H9 (cell line): ENCODE data around the gene POMT2. TPM values are rescaled to one million over a fixed set of nuclear protein-coding genes. Genes with fewer than 3 reads are reported as not detected.

ENCODE experiments used
- DNase-seq: peaks from one replicate; pipeline ENCODE4 v3.0.0-alpha.2; 2017
- H2AFZ ChIP-seq: one replicate; pipeline ENCODE4 v1.6.1; 2013; ENCODE audit warnings: mild to moderate bottlenecking, low read length, control low read depth, moderate library complexity
- H2AK5ac ChIP-seq: 2 replicates; pipeline ENCODE4 v1.6.1; 2013; ENCODE audit warnings: low read length, control low read depth, mixed read lengths; ENCODE audit not compliant: insufficient read length
- H2BK120ac ChIP-seq: one replicate; pipeline ENCODE4 v1.6.1; 2013; ENCODE audit warnings: low read depth, mild to moderate bottlenecking, low read length, control low read depth, inconsistent platforms; ENCODE audit not compliant: poor library complexity, severe bottlenecking
- H2BK12ac ChIP-seq: 2 replicates; pipeline ENCODE4 v1.6.1; 2013; ENCODE audit warnings: low read length, control low read depth, mixed read lengths, low read depth; ENCODE audit not compliant: insufficient read length
- H2BK15ac ChIP-seq: 2 replicates; pipeline ENCODE4 v1.6.1; 2013; ENCODE audit warnings: low read depth, low read length, control low read depth
- H2BK20ac ChIP-seq: one replicate; pipeline ENCODE4 v1.6.1; 2013; ENCODE audit warnings: low read depth, mild to moderate bottlenecking, low read length, control low read depth, inconsistent platforms; ENCODE audit not compliant: poor library complexity, severe bottlenecking
- H2BK5ac ChIP-seq: 2 replicates; pipeline ENCODE4 v1.6.1; 2013; ENCODE audit warnings: low read length, control low read depth, mixed read lengths; ENCODE audit not compliant: insufficient read length
- H3K14ac ChIP-seq: 2 replicates; pipeline ENCODE4 v1.6.1; 2013; ENCODE audit warnings: low read length, control low read depth; ENCODE audit not compliant: insufficient read depth
- H3K18ac ChIP-seq: 2 replicates; pipeline ENCODE4 v1.6.1; 2013; ENCODE audit warnings: low read depth, mild to moderate bottlenecking, mixed read lengths, low read length, control low read depth; ENCODE audit not compliant: insufficient read length
- H3K23ac ChIP-seq: 2 replicates; pipeline ENCODE4 v1.6.1; 2013; ENCODE audit warnings: low read length, control low read depth, mixed read lengths, low read depth; ENCODE audit not compliant: insufficient read length
- H3K23me2 ChIP-seq: 2 replicates; pipeline ENCODE4 v1.6.1; 2013; ENCODE audit warnings: low read depth, mild to moderate bottlenecking, mixed read lengths, low read length, control low read depth; ENCODE audit not compliant: insufficient read length, poor library complexity, severe bottlenecking
- H3K27ac ChIP-seq: 2 replicates; pipeline ENCODE4 v1.5.1; 2013; ENCODE audit warnings: low read length, control low read depth, mixed read lengths, low read depth; ENCODE audit not compliant: insufficient read length
- H3K27me3 ChIP-seq: 2 replicates; pipeline ENCODE4 v1.6.1; 2013; ENCODE audit warnings: low read length, control low read depth, inconsistent platforms; ENCODE audit not compliant: insufficient read depth
- H3K4ac ChIP-seq: 2 replicates; pipeline ENCODE4 v1.6.1; 2013; ENCODE audit warnings: low read depth, mild to moderate bottlenecking, control low read depth, inconsistent platforms, low read length, moderate library complexity
- H3K4me1 ChIP-seq: 2 replicates; pipeline ENCODE4 v1.6.1; 2013; ENCODE audit warnings: low read length, control low read depth, inconsistent platforms; ENCODE audit not compliant: insufficient read depth
- H3K4me2 ChIP-seq: 2 replicates; pipeline ENCODE4 v1.6.1; 2013; ENCODE audit warnings: low read length, control low read depth, mixed read lengths; ENCODE audit not compliant: insufficient read length, insufficient read depth
- H3K56ac ChIP-seq: 2 replicates; pipeline ENCODE4 v1.6.1; 2013; ENCODE audit warnings: low read depth, mild to moderate bottlenecking, mixed read lengths, low read length, control low read depth; ENCODE audit not compliant: insufficient read length
- H3K79me1 ChIP-seq: 2 replicates; pipeline ENCODE4 v1.6.1; 2013; ENCODE audit warnings: low read depth, mild to moderate bottlenecking, moderate library complexity, low read length, control low read depth, inconsistent platforms; ENCODE audit not compliant: insufficient read depth, poor library complexity, severe bottlenecking
- H3K79me2 ChIP-seq: 2 replicates; pipeline ENCODE4 v1.6.1; 2013; ENCODE audit warnings: low read length, control low read depth, inconsistent platforms; ENCODE audit not compliant: insufficient read depth
- H3K9ac ChIP-seq: 2 replicates; pipeline ENCODE4 v1.6.1; 2013; ENCODE audit warnings: low read length, control low read depth, mixed read lengths; ENCODE audit not compliant: insufficient read length; ENCODE audit errors: extremely low read depth
- H3K9me3 ChIP-seq: one replicate; pipeline ENCODE4 v1.6.1; 2013; ENCODE audit warnings: low read depth, low read length, inconsistent platforms; ENCODE audit not compliant: control insufficient read depth
- H3T11ph ChIP-seq: one replicate; pipeline ENCODE4 v1.6.1; 2013; ENCODE audit warnings: mild to moderate bottlenecking, low read length, control low read depth, inconsistent platforms
- H4K20me1 ChIP-seq: one replicate; pipeline ENCODE4 v1.6.1; 2013; ENCODE audit not compliant: control insufficient read depth, insufficient read length, insufficient read depth
- H4K5ac ChIP-seq: 2 replicates; pipeline ENCODE4 v1.6.1; 2013; ENCODE audit warnings: low read depth, mild to moderate bottlenecking, mixed read lengths, low read length, control low read depth; ENCODE audit not compliant: insufficient read length
- H4K8ac ChIP-seq: replicated peaks from 2 replicates; pipeline ENCODE4 v1.6.1; 2013; ENCODE audit warnings: low read length, control low read depth, mixed read lengths, low read depth; ENCODE audit not compliant: insufficient read length
- H4K91ac ChIP-seq: 2 replicates; pipeline ENCODE4 v1.6.1; 2013; ENCODE audit warnings: low read depth, mild to moderate bottlenecking, moderate library complexity, mixed read lengths, low read length, control low read depth; ENCODE audit not compliant: insufficient read length
- H3K27ac Mint-ChIP-seq, 3 experiments: 2 replicates in 2 of 3; 3 replicates in 1 of 3; pipeline ENCODE4 v1.8.0; 2020 to 2021; ENCODE audit warnings: mixed read lengths in 3 of 3, mild to moderate bottlenecking in 1 of 3, moderate library complexity in 1 of 3
- H3K27me3 Mint-ChIP-seq: 2 replicates; pipeline ENCODE4 v1.8.0; 2021; ENCODE audit warnings: low read depth, mild to moderate bottlenecking, moderate library complexity, mixed read lengths
- H3K36me3 Mint-ChIP-seq, 3 experiments: 2 replicates in 2 of 3; 3 replicates in 1 of 3; pipeline ENCODE4 v1.8.0; 2020 to 2021; ENCODE audit warnings: low read depth in 3 of 3, mixed read lengths in 3 of 3; ENCODE audit not compliant: insufficient read depth in 1 of 3
- H3K4me1 Mint-ChIP-seq, 2 experiments: 2 replicates each; pipeline ENCODE4 v1.8.0; 2020; ENCODE audit warnings: mixed read lengths in 2 of 2
- H3K4me3 Mint-ChIP-seq, 2 experiments: 2 replicates in 1 of 2; 3 replicates in 1 of 2; pipeline ENCODE4 v1.8.0; 2020 to 2021; ENCODE audit warnings: mild to moderate bottlenecking in 2 of 2, mixed read lengths in 2 of 2, moderate library complexity in 1 of 2
- H3K9me3 Mint-ChIP-seq, 2 experiments: 2 replicates in 1 of 2; 3 replicates in 1 of 2; pipeline ENCODE4 v1.8.0; 2020; ENCODE audit warnings: mild to moderate bottlenecking in 2 of 2, mixed read lengths in 2 of 2, moderate library complexity in 1 of 2
- CTCF ChIP-seq: fragments of 200-600 bp; sonication (generic); conservative IDR thresholded peaks from 3 replicates; pipeline ENCODE4 v1.8.0; 2021; ENCODE audit warnings: antibody characterized with exemption, mild to moderate bottlenecking
- WGBS: extraction: QIAGEN DNeasy Blood & Tissue Kit; methylation state at CpG from one replicate; pipeline ENCODE4 v1.1.7; 2013; ENCODE audit warnings: missing lambda C conversion rate, low lambda C conversion rate, mixed read lengths; ENCODE audit not compliant: insufficient read length; ENCODE audit errors: extremely low coverage; 5-methylcytosine and 5-hydroxymethylcytosine counted together
- total RNA-seq: library from RNA; stranded (reverse); gene quantifications from 2 replicates; pipeline ENCODE4 v1.2.1, GENCODE V29; 2021

POMT2 gene
- total RNA-seq, 1 experiment from 2014 or later = 25.2 TPM

GRCh38 chr14:77364146-77364545 lies 43.5 kb upstream of the POMT2 start:
- no peak overlapping the region for H3K56ac ChIP-seq
- H4K91ac ChIP-seq = no peak overlapping the region
- H3K23me2 ChIP-seq = no peaks in the 10 kb centered on the region
- no peak overlapping the region for H3T11ph ChIP-seq
- no peak overlapping the region for H3K14ac ChIP-seq
- no peaks in the 10 kb centered on the region for H3K79me1 ChIP-seq
- Mint-ChIP-seq H3K4me1 (no peaks in the 10 kb centered on the region; a peak in 1 of 4 replicates), H3K4me3 (no peak overlapping the region), H3K9me3 (no peaks in the 10 kb centered on the region), H3K27me3 (no peaks in the 10 kb centered on the region), H3K36me3 (no peaks in the 10 kb centered on the region), H3K27ac (peak overlapping the region in 1 of 3 experiments; percentile 28; a peak in 1 of 7 replicates)
- H3K27ac ChIP-seq = no peak overlapping the region
- H3K4me2 ChIP-seq = no peak overlapping the region
- H2BK5ac ChIP-seq = no peak overlapping the region
- H3K4ac ChIP-seq = no peak overlapping the region
- no peaks in the 10 kb centered on the region for H3K27me3 ChIP-seq
- no peaks in the 10 kb centered on the region for H3K79me2 ChIP-seq
- no CpG with 5 or more reads among the region's 3 CpGs for WGBS
- no peak for DNase-seq
- no peak overlapping the region for H2BK12ac ChIP-seq
- no peak overlapping the region for H2BK120ac ChIP-seq
- H4K20me1 ChIP-seq = no peaks in the 10 kb centered on the region
- H2BK15ac ChIP-seq = no peak overlapping the region
- no peak overlapping the region for H3K18ac ChIP-seq
- no peak overlapping the region for H2AK5ac ChIP-seq
- TF ChIP-seq CTCF = no peak
- no peak overlapping the region for H4K5ac ChIP-seq
- H2AFZ ChIP-seq = no peak overlapping the region
- no peak overlapping the region for H3K9ac ChIP-seq
- no peaks in the 10 kb centered on the region for H3K9me3 ChIP-seq
- no peak overlapping the region for H4K8ac ChIP-seq
- H3K4me1 ChIP-seq = no peaks in the 10 kb centered on the region
- H2BK20ac ChIP-seq = no peak overlapping the region
- no peak overlapping the region for H3K23ac ChIP-seq
